Anterior cingulate cortex (tissue), 58 donors: ENCODE results near the gene IL3RA.
"Not testable (repeated sequence)": the region's sequence is repeated elsewhere in the genome, so short reads cannot be mapped to it uniquely, and the experiment has no call there.

ENCODE experiments used
- DNase-seq, 58 donors: peaks; one replicate each; lab custom pipeline; 2025; lab: John Stamatoyannopoulos, UW

IL3RA gene

GRCh38 chrX:1397001-1397400 lies 60.4 kb downstream of the IL3RA start:
- no peak for DNase-seq

DNA sequence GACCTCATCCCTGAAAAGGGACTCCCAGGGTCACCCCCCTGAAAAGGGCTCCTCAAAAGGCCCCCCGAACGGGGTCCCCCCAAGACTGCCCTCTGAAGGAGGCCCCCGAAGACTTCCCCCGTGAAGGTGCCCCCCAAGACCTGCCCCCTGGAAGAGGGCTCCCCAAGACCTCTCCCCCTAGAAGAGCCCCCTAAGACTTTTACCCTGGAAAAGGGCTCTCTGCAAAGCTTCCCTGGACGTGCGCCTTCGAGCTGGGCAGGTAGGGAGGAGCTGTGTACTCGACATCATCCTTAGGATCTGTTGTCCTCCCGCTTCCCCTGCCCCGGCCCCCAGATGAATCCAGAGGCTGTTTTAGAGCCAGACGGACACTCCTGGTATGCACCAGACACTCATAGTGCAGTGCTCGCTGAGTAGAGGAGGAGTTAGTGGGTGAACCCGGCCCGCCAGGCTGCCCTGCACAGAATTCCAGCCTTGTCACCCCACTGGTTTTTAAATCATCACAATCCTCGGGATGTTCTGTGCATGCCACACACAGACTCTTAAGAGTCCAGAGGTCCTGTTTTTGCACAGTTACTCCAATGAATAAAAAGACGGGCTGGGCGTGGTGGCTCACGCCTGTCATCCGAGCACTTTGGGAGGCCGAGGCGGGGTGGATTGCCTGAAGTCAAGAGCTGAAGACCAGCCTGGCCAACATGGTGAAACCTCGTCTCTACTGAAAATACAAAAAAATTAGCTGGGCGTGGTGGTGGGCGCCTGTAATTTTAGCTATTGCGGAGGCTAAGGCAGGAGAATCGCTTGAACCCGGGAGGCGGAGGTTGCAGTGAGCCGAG lies 61.1 kb downstream of the IL3RA start:
- no peak for DNase-seq

- no peak for DNase-seq
Measured at GRCh38 chrX:1398431-1399340, 62.1 kb downstream of the IL3RA start.

DNA sequence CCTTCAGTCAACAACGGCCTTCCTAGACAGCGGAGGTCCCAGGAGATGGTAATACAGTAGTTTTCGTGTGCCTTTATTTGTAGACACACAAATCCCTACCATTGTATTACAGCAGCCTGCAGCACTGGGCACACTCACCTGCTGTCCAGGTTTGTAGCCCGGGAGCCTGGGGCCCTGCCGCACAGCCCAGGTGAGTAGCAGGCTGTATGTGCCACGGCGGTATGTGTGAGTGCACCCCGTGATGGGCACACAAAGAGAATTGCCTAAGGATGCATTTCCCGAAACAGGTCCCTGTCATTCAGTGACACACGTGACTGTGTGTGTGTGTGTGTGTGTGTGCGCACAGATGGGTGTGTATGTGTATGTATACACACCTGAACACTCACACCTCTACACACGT lies 63.5 kb downstream of the IL3RA start:
- DNase-seq, result no peak

- no peak for DNase-seq
Measured at GRCh38 chrX:1400742-1401471, 64.3 kb downstream of the IL3RA start.

DNA sequence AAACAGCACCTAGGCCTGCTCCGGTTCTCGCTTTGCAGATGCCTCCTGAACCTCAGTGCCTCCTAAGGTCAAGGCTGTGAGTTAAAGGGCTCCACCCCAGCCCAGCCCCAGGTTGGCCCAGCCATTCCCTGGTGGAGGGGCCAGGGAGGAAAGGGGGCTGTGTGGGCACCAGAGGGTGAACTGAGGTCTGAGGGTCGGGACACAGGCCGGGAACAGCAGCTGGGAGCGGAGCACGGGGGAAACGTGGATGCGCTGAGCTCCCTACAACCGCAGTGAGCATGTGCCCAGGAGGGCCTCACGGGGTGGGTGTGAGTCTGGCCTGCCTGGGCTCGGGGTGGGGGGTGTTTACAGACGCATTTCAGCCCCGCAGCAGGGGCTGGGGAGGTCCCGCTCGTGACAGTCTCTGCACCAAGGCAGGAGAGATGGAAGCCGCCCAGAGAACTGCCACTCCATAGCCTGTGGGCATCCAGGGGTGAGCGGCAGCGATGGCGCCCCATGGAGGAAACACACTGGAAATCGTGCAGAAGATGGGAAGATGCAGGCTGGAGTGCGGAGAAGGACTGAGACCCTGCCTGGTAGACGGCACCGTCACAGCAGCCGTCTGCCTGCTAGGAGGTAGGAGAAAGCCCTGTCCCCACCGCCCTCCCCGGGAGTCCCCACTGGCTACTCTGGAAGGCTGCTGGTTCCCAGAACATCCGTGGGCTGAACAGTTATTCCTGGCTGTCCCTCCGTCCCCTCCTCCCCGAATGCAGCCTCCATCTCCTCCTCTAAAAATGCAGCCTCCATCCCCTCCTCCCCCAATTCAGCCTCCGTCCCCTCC lies 65.2 kb downstream of the IL3RA start:
- DNase-seq, result no peak

GRCh38 chrX:1403228-1403627 lies 66.6 kb downstream of the IL3RA start:
- no peak for DNase-seq

DNA sequence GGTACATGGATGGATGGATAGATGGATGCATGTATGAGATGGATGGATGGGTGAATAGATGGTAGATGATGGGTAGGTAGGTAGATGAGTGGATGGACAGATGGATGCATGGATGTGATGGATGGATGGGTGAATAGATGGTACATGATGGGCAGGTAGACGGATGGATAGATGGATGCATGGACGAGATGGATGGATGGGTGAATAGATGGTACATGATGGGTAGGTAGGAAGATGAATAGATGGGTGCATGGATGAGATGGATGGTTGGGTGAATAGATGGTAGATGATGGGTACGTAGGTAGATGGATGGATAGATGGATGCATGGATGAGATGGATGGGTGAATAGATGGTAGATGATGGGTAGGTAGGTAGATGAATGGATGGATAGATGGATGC lies 67.3 kb downstream of the IL3RA start:
- not testable (repeated sequence) for DNase-seq

- DNase-seq, result not testable (repeated sequence)
Measured at GRCh38 chrX:1405769-1406168, 69.2 kb downstream of the IL3RA start.

DNA sequence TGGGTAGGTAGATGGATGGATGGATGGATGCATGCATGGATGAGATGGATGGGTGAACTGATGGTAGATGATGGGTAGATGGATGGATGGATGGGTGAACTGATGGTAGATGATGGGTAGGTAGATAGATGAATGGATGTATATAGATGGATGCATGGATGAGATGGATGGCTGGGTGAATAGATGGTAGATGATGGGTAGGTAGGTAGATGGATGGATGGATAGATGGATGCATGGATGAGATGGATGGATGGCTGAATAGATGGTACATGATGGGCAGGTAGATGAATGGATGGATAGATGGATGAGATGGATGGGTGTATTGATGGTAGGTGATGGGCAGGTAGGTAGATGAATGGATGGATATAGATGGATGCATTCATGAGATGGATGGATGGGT lies 70.5 kb downstream of the IL3RA start:
- no peak for DNase-seq

DNA sequence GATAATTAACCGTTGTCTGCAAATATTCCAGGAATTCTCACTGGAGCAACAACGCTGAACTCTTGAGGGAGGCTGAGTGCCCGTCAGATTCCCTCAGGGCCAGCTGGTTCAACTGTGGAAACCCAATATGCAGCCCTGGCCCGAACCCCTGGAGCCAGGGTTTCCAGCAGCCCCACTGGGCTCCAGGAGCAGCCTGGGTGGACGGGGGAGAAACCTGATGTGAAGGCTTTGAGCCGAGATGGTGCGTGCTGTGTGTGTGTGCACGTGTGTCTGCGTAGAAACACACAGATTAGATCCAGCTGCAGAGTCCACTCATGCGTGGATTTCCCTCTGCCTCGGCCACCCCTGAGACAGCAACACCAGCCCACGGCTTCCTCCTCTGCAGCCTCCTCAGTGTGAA lies 74.7 kb downstream of the IL3RA start:
- no peak for DNase-seq

- no peak for DNase-seq
Measured at GRCh38 chrX:1412551-1413161, 76.1 kb downstream of the IL3RA start.

GRCh38 chrX:1416327-1416784 lies 79.8 kb downstream of the IL3RA start:
- no peak for DNase-seq

DNA sequence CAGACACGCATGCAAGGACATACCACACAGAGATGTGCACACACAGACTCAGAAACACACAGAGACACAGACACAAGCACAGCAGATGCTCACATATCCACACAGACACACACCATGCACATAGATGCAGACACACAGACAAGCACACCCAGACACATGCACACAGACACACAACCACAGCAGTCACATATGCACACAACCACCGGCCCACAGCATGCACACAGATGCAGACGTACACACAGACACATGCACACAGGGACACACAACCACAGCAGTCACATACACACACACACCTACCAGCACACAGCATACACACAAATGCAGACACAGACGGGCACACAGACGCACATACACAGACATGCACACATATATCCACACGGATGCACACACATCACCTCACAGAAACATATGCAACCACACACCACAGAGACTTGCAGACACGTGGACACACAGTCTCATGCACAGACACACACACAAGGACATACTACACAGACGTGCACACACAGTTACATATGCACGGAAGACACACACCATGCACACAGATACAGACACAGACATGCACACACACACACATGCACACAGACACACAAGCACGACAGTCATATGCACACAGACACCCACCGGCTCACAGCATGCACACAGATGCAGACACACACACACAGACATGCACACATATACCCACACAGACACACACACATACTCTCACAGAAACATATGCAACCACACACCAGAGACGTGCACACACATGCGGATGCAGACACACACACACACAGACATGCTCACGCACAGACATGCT lies 80.6 kb downstream of the IL3RA start:
- DNase-seq, result no peak

- DNase-seq, result no peak
Measured at GRCh38 chrX:1417921-1418771, 81.6 kb downstream of the IL3RA start.

DNA sequence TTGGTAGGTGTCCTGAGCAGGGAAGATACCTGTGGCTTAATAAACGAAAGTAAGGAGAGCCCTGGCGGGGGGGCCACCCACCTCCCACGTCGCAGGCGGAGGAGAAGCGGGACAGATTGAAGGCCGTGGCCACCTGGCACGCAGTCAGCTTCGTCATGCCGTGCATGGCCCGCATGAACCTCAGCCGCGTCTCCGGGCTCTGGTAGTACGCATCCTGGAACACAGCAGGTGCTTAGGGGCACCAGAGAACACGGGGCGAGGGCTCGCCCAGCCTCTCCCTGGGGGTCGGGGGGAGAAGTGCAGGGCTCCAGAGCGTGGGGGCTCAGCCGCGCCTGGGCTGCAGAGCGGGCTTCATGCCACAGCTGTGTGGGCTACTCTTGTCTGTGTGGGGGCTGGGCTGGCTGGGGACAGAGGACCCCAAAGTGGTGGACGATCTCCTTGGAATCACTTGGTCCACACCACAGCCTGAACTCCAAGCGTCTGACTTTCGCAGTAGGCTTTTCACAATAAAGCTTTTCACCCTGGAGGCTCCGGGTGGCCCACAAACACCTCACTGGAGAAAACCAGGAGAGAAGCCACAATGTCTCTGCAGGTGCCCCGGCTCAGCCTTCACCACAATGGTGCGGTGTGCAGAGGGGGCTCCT lies 82.4 kb downstream of the IL3RA start:
- DNase-seq, result no peak
